Left renal pelvis (tissue), 4 donors: ENCODE data around the gene USP53. TPM values are rescaled to one million over a fixed set of nuclear protein-coding genes. Genes with fewer than 3 reads are reported as not detected.
A peak's percentile ranks its signal among the peaks of the same experiment; 100 is the strongest.
"Not testable (repeated sequence)": the region's sequence is repeated elsewhere in the genome, so short reads cannot be mapped to it uniquely, and the experiment has no call there.

Experiments used
- DNase-seq, 4 donors: peaks; one replicate each; pipeline ENCODE4 v3.0.0-alpha.2; 2013; ENCODE audit warnings: low read depth in 4 of 4, low spot score in 3 of 4
- polyA plus RNA-seq, 4 donors: library from polyadenylated mRNA; unstranded; fragments of 120-200 nt; gene quantifications; one replicate each; pipeline ENCODE4 v1.2.1, GENCODE V29; 2013; ENCODE audit not compliant: insufficient read length in 4 of 4

Gene USP53
- polyA plus RNA-seq, 4 donors, result 22.2 to 44.3 (median 39.7) TPM

DNA sequence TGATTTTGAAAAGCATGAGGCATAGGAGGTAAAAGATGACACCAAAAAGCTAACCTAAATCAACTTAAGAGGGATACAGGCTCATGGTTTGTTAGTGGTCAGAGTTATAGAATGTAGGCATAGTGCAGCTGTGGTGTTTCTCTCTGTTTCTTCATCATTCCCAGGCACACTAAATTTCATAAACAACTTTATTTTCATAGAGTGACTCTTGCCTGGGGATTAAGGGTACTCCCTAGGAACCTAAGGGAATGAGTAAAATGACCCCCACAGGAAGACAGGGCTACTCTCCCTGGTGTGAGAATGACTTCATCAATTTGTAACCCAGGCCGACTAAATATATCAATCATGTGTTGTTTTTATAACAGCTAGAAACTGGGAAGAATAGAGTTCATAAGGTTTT is 98.3 kb downstream of the USP53 start:
- DNase-seq, result no peak

- no peak for DNase-seq
These were observed 100.7 kb downstream of the USP53 start for GRCh38 chr4:119313237-119313636.

DNA sequence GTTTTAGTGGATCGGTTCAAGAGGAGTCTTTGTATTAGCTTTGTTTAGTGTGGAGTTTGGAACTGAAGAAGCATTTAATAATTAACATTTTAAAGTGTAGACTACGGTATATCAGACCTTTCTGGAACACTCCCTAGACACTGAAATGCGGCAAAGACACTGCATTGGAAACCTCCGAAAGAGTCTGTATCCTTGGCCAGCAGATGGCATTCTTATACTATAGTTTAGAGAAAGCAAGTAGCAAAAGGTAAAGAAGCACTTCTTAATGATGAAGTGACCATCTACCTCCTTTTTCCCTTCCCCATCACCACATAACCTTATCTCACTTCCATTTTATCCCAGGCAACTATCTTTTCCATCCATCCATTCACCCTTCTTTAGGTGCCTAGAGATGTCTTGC is 101.8 kb downstream of the USP53 start:
- DNase-seq, result peak in 3 of 4 donors; percentile 33 to 39 (median 36)

- no peak for DNase-seq
These were observed 102.5 kb downstream of the USP53 start for GRCh38 chr4:119315036-119315435.

DNA sequence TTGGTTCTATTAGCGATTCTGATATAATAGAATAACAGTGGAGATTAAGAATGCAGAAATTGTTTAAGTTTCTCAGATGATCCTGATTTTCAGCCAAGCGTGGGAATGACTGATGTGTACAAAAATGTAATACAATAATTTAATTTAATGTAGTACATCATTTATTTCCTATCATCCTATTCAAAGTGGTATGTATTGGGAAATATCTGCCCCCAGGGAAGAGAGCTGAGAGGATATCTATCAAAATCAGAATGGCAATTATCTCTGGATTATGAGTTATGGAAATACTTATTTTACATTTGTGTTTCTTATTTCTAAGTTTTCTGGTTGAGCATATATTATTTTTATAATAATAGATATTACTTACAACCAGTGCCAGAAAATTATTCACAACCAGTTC is 105.5 kb downstream of the USP53 start:
- DNase-seq, result no peak

- no peak for DNase-seq
These were observed 109.6 kb downstream of the USP53 start, which contains the start of gene FABP2 for GRCh38 chr4:119321921-119322687. TSS of gene FABP2 (minus strand) at chr4:119322138. CDS start at chr4:119322102, 36 bp downstream.

GRCh38 chr4:119328695-119329094 is 116.2 kb downstream of the USP53 start:
- DNase-seq, result no peak

- no peak for DNase-seq
These were observed 117.5 kb downstream of the USP53 start for GRCh38 chr4:119329835-119330620.

DNA sequence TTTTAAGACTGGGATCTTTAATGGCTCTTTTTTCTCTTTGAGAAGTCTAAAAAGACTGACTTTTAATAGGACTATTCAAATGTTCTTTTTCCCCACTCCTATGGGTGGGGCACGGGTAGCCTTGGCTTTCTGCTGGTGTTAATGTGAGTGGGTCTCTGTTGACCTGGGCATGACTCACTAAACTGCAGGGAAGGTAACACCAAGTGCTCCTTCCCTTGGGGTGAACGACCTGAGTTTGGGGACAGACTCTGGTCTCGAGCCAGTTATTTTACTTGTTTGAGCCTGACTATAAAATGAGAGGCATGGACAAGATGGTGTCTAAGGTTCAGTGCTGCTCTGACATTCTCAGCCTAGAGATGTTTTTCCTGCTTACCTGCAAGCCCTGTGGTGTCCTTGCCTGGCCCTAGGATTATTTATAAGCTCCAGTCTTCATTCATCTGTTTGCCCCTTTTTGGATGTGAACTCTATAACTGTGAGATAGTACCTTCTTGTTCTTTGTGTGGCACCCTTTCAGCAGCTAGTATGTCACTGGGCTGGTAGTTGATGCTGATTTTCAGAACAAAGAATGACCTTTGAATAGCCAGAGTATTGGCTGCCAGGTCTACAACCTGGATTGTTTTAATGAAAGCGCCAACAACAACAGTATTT is 123.9 kb downstream of the USP53 start:
- not testable (repeated sequence) for DNase-seq

DNA sequence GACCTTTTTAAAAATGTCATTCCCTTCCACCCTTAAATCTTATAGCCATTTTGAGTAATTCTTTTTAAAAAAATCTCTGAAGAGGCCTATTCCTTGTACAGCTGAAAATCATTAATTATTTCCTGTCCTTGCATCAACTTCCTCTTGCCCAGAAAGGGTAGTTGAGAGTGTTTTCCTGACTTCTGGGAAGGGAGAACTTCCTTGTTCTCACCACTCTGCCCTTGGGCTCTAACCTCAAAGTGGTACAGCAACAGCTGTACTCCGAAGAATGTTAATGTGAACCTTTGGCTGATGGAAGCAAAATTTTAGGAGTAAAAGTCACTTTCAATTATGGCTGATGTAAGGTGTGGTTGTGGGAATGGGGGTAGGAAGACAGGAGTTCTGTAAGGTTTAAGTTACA is 124.5 kb downstream of the USP53 start:
- no peak for DNase-seq

GRCh38 chr4:119339895-119340294 is 127.4 kb downstream of the USP53 start:
- not testable (repeated sequence) for DNase-seq

- not testable (repeated sequence) for DNase-seq
These were observed 130.8 kb downstream of the USP53 start for GRCh38 chr4:119343293-119343692.

Other genes with a start within 250 kb of the USP53 start
- under 1 TPM; 0.16 to 0.64 (median 0.30) TPM for gene MYOZ2, start 76.9 kb upstream of the USP53 start, polyA plus RNA-seq
- 1 to 10 TPM in 2 of 4 donors, not detected in 2; 1.0 to 1.2 TPM for gene FABP2, start 109.4 kb downstream of the USP53 start, polyA plus RNA-seq